GM12801 (cell line): ENCODE data around the gene STX18.

Experiments used
- CTCF ChIP-seq: IDR thresholded peaks from one replicate; pipeline ENCODE4 v1.5.1; 2011; ENCODE audit warnings: control low read depth; ENCODE audit not compliant: insufficient read length; ENCODE audit errors: extremely low read depth

The STX18 gene

DNA sequence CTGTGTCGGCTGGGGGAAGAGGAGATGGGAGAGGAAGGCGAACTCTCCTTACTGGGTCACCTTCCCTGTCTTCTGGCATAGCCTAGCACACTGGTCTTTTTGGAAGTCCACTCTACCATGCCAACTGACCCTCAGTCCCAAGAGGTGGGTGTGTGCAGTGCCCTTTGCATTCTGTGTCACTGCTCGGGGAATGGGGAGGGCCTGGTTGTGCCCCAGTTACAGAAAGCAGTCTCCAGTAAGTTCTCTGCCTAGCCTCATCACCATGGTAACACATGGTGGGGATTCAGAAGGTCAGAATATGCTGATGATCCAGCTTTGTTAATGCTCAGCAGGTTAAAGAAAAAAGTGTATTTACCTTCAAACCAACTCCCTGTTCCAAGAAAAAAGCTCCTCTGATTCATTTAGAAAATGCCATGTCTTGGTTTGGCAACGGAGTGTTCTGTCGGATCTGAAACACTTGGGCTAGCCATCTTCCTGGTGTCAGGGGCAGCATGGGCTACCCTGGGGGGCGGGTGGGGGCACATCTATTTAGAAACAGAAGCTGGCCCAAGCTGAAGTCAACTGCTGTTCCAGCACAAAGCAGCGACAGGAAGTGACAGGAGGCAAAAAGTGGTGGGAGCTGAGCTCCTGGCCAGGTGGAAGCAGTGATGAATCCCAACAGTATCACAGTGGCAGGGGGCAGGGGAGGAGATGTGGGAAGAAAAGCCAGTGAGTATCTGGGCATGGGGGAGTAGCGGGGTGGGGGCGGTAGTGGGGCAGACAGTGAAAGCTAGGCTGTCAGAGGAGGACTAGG is 117.9 kb downstream of the STX18 start:
- no peak for TF ChIP-seq CTCF

- no peak for TF ChIP-seq CTCF
Measured at GRCh38 chr4:4422856-4423499, 118.9 kb downstream of the STX18 start.

DNA sequence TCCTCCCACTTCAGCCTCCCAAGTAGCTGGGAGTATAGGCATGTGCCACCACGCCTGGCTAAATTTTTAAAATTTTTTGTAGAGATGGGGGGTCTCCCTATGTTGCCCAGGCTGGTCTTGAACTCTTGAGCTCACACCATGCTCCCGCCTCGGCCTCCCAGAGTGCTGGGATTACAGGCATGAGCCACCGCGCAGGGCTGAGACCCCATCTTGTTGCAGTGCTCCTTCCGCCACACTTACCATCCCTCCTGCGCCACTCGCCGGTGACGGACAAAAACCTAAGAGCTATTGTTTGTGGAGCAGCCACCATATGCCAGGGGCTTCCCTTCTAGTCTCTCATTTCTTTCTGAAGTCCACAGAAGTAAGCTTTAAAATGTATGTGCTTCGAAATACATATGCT is 120.5 kb downstream of the STX18 start:
- TF ChIP-seq CTCF, result no peak

- no peak for TF ChIP-seq CTCF
Measured at GRCh38 chr4:4420421-4420820, 121.4 kb downstream of the STX18 start.

- no peak for TF ChIP-seq CTCF
Measured at GRCh38 chr4:4419896-4420295, 122.0 kb downstream of the STX18 start.

- no peak for TF ChIP-seq CTCF
Measured at GRCh38 chr4:4418676-4419390, 123.0 kb downstream of the STX18 start.

GRCh38 chr4:4417886-4418285 is 124.0 kb downstream of the STX18 start:
- TF ChIP-seq CTCF, result no peak
